Measurements from ENCODE around the gene TNFRSF12A. TPM values are rescaled to one million over a fixed set of nuclear protein-coding genes. Genes with fewer than 3 reads are reported as not detected.
A peak's percentile ranks its signal among the peaks of the same experiment; 100 is the strongest.

Gene TNFRSF12A
- total and polyA plus RNA-seq, 2 of the 13 experiments (the other 11 are each of a cell fraction or from before 2014, with no cell fraction given) = 61.9 to 66.0 TPM

DNA sequence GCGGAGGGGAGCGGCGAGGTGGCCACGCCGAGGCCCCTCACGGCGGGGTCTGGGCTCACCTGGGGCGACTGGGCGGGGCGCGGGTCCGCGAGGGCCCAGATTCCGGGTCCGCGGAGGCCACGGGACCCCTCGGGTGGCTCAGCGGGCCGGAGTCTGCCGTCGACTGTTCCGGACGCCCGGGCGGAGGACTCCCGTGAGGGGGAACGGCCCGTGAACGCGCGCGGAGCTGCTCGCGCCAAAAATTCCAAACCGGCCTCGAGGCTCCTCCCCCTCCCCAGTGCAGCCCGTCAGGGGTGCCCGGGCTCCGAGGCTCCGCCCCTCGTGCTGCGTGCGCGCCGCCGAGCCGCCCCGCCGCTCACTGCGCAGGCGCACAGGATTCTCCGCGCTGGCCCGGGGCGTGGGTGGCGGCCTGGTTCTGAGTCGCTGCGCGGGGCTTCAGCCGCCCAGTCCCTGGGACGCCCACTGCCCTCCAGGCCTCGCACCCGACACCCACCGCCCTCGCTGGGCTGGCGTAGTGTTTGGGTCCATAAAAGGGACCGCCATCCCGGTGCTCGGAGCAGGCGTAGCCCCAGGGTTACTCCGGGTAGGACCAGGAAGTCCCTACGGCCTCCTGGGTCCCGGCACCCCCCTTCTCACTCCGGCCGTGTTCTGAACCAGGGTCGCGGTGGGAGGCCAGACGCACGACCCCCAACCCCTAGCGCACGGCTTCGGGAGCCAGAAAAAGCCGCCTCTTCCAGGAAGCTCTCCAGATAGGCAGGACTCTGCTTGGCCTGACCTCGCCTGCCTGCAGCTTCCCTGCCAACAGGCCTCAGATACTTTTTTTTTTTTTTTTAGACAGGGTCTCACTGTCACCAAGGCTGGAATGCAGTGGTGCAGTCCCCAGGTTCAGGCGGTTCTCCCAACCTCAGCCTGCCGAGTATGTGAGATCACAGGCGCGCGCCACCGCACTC, 39.7 kb upstream of the TNFRSF12A start, which contains the start of gene PKMYT1 (continued):
- TF ChIP-seq, protein P1, sequence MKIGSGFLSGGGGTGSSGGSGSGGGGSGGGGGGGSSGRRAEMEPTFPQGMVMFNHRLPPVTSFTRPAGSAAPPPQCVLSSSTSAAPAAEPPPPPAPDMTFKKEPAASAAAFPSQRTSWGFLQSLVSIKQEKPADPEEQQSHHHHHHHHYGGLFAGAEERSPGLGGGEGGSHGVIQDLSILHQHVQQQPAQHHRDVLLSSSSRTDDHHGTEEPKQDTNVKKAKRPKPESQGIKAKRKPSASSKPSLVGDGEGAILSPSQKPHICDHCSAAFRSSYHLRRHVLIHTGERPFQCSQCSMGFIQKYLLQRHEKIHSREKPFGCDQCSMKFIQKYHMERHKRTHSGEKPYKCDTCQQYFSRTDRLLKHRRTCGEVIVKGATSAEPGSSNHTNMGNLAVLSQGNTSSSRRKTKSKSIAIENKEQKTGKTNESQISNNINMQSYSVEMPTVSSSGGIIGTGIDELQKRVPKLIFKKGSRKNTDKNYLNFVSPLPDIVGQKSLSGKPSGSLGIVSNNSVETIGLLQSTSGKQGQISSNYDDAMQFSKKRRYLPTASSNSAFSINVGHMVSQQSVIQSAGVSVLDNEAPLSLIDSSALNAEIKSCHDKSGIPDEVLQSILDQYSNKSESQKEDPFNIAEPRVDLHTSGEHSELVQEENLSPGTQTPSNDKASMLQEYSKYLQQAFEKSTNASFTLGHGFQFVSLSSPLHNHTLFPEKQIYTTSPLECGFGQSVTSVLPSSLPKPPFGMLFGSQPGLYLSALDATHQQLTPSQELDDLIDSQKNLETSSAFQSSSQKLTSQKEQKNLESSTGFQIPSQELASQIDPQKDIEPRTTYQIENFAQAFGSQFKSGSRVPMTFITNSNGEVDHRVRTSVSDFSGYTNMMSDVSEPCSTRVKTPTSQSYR (CRISPR knock-in tag; IDR thresholded peaks at IDR 0.05; ENCODE audit: borderline replicate concordance) = no peak
- TF ChIP-seq ZNF660 (CRISPR knock-in tag; IDR thresholded peaks at IDR 0.05; ENCODE audit: borderline replicate concordance, low read depth) = no peak
- no peak for TF ChIP-seq SMAD9 (CRISPR knock-in tag; IDR thresholded peaks at IDR 0.05)
- TF ChIP-seq, protein P2, sequence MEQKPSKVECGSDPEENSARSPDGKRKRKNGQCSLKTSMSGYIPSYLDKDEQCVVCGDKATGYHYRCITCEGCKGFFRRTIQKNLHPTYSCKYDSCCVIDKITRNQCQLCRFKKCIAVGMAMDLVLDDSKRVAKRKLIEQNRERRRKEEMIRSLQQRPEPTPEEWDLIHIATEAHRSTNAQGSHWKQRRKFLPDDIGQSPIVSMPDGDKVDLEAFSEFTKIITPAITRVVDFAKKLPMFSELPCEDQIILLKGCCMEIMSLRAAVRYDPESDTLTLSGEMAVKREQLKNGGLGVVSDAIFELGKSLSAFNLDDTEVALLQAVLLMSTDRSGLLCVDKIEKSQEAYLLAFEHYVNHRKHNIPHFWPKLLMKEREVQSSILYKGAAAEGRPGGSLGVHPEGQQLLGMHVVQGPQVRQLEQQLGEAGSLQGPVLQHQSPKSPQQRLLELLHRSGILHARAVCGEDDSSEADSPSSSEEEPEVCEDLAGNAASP (CRISPR knock-in tag; IDR thresholded peaks at IDR 0.05; ENCODE audit: borderline replicate concordance) = no peak
- TF ChIP-seq, protein P3, sequence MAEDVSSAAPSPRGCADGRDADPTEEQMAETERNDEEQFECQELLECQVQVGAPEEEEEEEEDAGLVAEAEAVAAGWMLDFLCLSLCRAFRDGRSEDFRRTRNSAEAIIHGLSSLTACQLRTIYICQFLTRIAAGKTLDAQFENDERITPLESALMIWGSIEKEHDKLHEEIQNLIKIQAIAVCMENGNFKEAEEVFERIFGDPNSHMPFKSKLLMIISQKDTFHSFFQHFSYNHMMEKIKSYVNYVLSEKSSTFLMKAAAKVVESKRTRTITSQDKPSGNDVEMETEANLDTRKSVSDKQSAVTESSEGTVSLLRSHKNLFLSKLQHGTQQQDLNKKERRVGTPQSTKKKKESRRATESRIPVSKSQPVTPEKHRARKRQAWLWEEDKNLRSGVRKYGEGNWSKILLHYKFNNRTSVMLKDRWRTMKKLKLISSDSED (CRISPR knock-in tag; IDR thresholded peaks at IDR 0.05) = no peak
- no peak for TF ChIP-seq ZNF773 (CRISPR knock-in tag; IDR thresholded peaks at IDR 0.05; ENCODE audit: borderline replicate concordance)
- TF ChIP-seq ZNF292 (CRISPR knock-in tag; IDR thresholded peaks at IDR 0.05; ENCODE audit: borderline replicate concordance, low read depth) = no peak
- no peak for TF ChIP-seq ATF7 (IDR thresholded peaks at IDR 0.05)
- TF ChIP-seq ATF7 (CRISPR knock-in tag; IDR thresholded peaks at IDR 0.05) = no peak
- TF ChIP-seq, protein P4, sequence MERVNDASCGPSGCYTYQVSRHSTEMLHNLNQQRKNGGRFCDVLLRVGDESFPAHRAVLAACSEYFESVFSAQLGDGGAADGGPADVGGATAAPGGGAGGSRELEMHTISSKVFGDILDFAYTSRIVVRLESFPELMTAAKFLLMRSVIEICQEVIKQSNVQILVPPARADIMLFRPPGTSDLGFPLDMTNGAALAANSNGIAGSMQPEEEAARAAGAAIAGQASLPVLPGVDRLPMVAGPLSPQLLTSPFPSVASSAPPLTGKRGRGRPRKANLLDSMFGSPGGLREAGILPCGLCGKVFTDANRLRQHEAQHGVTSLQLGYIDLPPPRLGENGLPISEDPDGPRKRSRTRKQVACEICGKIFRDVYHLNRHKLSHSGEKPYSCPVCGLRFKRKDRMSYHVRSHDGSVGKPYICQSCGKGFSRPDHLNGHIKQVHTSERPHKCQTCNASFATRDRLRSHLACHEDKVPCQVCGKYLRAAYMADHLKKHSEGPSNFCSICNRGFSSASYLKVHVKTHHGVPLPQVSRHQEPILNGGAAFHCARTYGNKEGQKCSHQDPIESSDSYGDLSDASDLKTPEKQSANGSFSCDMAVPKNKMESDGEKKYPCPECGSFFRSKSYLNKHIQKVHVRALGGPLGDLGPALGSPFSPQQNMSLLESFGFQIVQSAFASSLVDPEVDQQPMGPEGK (CRISPR knock-in tag; IDR thresholded peaks at IDR 0.05) = peak; percentile 42; the same call in 1 of the 2 replicates
- TF ChIP-seq PCBP2 (optimal IDR thresholded peaks at IDR 0.05; ENCODE audit: low read depth, low read length, poor library complexity, severe bottlenecking) = no peak
- TF ChIP-seq NFATC3 (CRISPR knock-in tag; IDR thresholded peaks at IDR 0.05) = no peak
- TF ChIP-seq TARDBP (CRISPR knock-in tag; IDR thresholded peaks at IDR 0.05) = no peak
- no peak for TF ChIP-seq ZNF207 (IDR thresholded peaks at IDR 0.05; ENCODE audit: borderline replicate concordance)
- no peak for TF ChIP-seq TBX3 (IDR thresholded peaks at IDR 0.05; ENCODE audit: borderline replicate concordance)
- peak; percentile 67 for TF ChIP-seq IKZF4 (CRISPR knock-in tag; IDR thresholded peaks at IDR 0.05; ENCODE audit: borderline replicate concordance, low read depth, not compliant biosample characterization)
- TF ChIP-seq, protein P5, sequence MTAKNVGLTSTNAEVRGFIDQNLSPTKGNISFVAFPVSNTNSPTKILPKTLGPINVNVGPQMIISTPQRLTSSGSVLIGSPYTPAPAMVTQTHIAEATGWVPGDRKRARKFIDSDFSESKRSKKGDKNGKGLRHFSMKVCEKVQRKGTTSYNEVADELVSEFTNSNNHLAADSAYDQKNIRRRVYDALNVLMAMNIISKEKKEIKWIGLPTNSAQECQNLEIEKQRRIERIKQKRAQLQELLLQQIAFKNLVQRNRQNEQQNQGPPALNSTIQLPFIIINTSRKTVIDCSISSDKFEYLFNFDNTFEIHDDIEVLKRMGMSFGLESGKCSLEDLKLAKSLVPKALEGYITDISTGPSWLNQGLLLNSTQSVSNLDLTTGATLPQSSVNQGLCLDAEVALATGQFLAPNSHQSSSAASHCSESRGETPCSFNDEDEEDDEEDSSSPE (CRISPR knock-in tag; IDR thresholded peaks at IDR 0.05) = peak; percentile 93
- TF ChIP-seq, protein P6, sequence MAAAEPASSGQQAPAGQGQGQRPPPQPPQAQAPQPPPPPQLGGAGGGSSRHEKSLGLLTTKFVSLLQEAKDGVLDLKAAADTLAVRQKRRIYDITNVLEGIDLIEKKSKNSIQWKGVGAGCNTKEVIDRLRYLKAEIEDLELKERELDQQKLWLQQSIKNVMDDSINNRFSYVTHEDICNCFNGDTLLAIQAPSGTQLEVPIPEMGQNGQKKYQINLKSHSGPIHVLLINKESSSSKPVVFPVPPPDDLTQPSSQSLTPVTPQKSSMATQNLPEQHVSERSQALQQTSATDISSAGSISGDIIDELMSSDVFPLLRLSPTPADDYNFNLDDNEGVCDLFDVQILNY (CRISPR knock-in tag; conservative IDR thresholded peaks at IDR 0.05) = peak; percentile 78

All from HepG2 (cell line).